ENCODE results near the gene CCDC33.

- TF ChIP-seq EZH2 (IDR thresholded peaks at IDR 0.05; ENCODE audit: borderline replicate concordance) (no peak), CTCF (IDR thresholded peaks at IDR 0.05; ENCODE audit: poor library complexity) (no peak), EZH2phosphoT487 (IDR thresholded peaks at IDR 0.05; ENCODE audit: low read depth, severe bottlenecking, unreplicated experiment) (no peak)
Measured at GRCh38 chr15:74340150-74340549, 104.0 kb downstream of the CCDC33 start.
